ENCODE measurements around the gene VIPR1. TPM values are rescaled to one million over a fixed set of nuclear protein-coding genes. Genes with fewer than 3 reads are reported as not detected.
A peak's percentile ranks its signal among the peaks of the same experiment; 100 is the strongest.

Gene VIPR1
- total and polyA plus RNA-seq, 7 donors = 2.6 to 50.6 (median 9.6) TPM

GRCh38 chr3:42541079-42541478 is 38.6 kb downstream of the VIPR1 start:
- DNase-seq = peak; percentile 36
- TF ChIP-seq POLR2AphosphoS5 (IDR thresholded peaks at IDR 0.05) = no peak
- TF ChIP-seq EP300 (IDR thresholded peaks at IDR 0.05) = no peak
- H3K9me3 ChIP-seq = no peaks in the 10 kb centered on the region
- peaks cover 0 to 12% (median 2%) of the 10 kb centered on the region in 4 donors for H3K4me1 ChIP-seq
- no peaks in the 10 kb centered on the region for H3K36me3 ChIP-seq
- WGBS, 2 donors = 74 to 80% methylated on average over 3 of the region's 3 CpGs
- H3K4me3 ChIP-seq = no peak overlapping the region
- intact Hi-C loops (cut with DNase I) = no loop called here
- H3K27me3 ChIP-seq = no peaks in the 10 kb centered on the region
- H3K27ac ChIP-seq = no peak overlapping the region

GRCh38 chr3:42544492-42545283 is 42.2 kb downstream of the VIPR1 start:
- Histone ChIP-seq H3K27me3 (no peaks in the 10 kb centered on the region), H3K36me3 (peaks cover 0 to 21% (median 1%) of the 10 kb centered on the region in 4 donors), H3K4me1 (peaks cover 0 to 18% (median 4%) of the 10 kb centered on the region in 4 donors), H3K9me3 (no peaks in the 10 kb centered on the region), H3K4me3 (no peak overlapping the region), H3K27ac (peak overlapping the region in 2 of 4 donors; percentile 22 to 31)
- 10 to 55% methylated on average over 12 of the region's 12 CpGs for WGBS, 2 donors
- intact Hi-C loops (cut with DNase I) = loop anchor here (5.0 kb wide), 1 partner anchor 317 kb away; no protein-coding TSS in a partner anchor
- peak; percentile 59 for DNase-seq
- peak in 1 of 4 donors; percentile 19 for TF ChIP-seq EP300 (IDR thresholded peaks at IDR 0.05)
- TF ChIP-seq, protein P1, sequence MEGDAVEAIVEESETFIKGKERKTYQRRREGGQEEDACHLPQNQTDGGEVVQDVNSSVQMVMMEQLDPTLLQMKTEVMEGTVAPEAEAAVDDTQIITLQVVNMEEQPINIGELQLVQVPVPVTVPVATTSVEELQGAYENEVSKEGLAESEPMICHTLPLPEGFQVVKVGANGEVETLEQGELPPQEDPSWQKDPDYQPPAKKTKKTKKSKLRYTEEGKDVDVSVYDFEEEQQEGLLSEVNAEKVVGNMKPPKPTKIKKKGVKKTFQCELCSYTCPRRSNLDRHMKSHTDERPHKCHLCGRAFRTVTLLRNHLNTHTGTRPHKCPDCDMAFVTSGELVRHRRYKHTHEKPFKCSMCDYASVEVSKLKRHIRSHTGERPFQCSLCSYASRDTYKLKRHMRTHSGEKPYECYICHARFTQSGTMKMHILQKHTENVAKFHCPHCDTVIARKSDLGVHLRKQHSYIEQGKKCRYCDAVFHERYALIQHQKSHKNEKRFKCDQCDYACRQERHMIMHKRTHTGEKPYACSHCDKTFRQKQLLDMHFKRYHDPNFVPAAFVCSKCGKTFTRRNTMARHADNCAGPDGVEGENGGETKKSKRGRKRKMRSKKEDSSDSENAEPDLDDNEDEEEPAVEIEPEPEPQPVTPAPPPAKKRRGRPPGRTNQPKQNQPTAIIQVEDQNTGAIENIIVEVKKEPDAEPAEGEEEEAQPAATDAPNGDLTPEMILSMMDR (IDR thresholded peaks at IDR 0.05) = no peak

- Histone ChIP-seq H3K4me1 (peaks cover 0 to 18% (median 4%) of the 10 kb centered on the region in 4 donors), H3K4me3 (no peak overlapping the region), H3K27me3 (no peaks in the 10 kb centered on the region), H3K27ac (peak overlapping the region in 2 of 4 donors; percentile 1 to 22), H3K9me3 (no peaks in the 10 kb centered on the region), H3K36me3 (peaks cover 0 to 21% (median 2%) of the 10 kb centered on the region in 4 donors)
- DNase-seq = peak; percentile 41
- WGBS, 2 donors = 65 to 79% methylated on average over 5 of the region's 5 CpGs
- intact Hi-C loops (cut with DNase I) = loop anchor here (5.0 kb wide), 1 partner anchor 318 kb away; no protein-coding TSS in a partner anchor
- TF ChIP-seq POLR2A (IDR thresholded peaks at IDR 0.05) = no peak
- TF ChIP-seq, protein P1 (IDR thresholded peaks at IDR 0.05) = no peak
- TF ChIP-seq EP300 (IDR thresholded peaks at IDR 0.05) = no peak
- TF ChIP-seq POLR2AphosphoS5 (IDR thresholded peaks at IDR 0.05) = no peak
These were observed 42.9 kb downstream of the VIPR1 start for GRCh38 chr3:42545284-42545900.

GRCh38 chr3:42546691-42547213 is 44.3 kb downstream of the VIPR1 start:
- Histone ChIP-seq H3K4me3 (no peak overlapping the region), H3K9me3 (no peaks in the 10 kb centered on the region), H3K4me1 (peaks cover 0 to 18% (median 4%) of the 10 kb centered on the region in 4 donors), H3K27ac (no peak overlapping the region), H3K36me3 (peaks cover 0 to 32% (median 8%) of the 10 kb centered on the region in 4 donors), H3K27me3 (no peaks in the 10 kb centered on the region)
- 89 to 90% methylated on average over 3 of the region's 3 CpGs for WGBS, 2 donors
- DNase-seq = peak; percentile 27
- intact Hi-C loops (cut with DNase I) = loop anchor here (5.0 kb wide), 1 partner anchor 319 kb away; no protein-coding TSS in a partner anchor
- no peak for TF ChIP-seq POLR2AphosphoS5 (IDR thresholded peaks at IDR 0.05)
- no peak for TF ChIP-seq POLR2A (IDR thresholded peaks at IDR 0.05)
- TF ChIP-seq EP300 (IDR thresholded peaks at IDR 0.05) = no peak
- TF ChIP-seq, protein P1 (IDR thresholded peaks at IDR 0.05) = no peak

All from sigmoid colon (tissue), 7 donors.